Activated naive CD4-positive, alpha-beta T cell treated with anti-CD3 and anti-CD28 coated beads, Interleukin-2, amount 10 ng/mL, durations not matched to agents 7 days and 5 days (primary cell): ENCODE results near the gene ZNF500.
A peak's percentile ranks its signal among the peaks of the same experiment; 100 is the strongest.

ENCODE experiments used
- CTCF ChIA-PET: fragments of 350-600 bp; sonication (Branson Sonifier 250); formaldehyde crosslinking; loops from one replicate; lab custom pipeline; 2021; ENCODE audit warnings: antibody characterized with exemption; lab: Charles Lee
- DNase-seq: peaks from one replicate; pipeline ENCODE4 v3.0.0-alpha.2; 2020
- H3K27ac Mint-ChIP-seq: one replicate; pipeline ENCODE4 v1.8.0; 2021; ENCODE audit warnings: mild to moderate bottlenecking, moderate library complexity, mixed read lengths
- H3K27me3 Mint-ChIP-seq: one replicate; pipeline ENCODE4 v1.8.0; 2021; ENCODE audit warnings: mild to moderate bottlenecking, mixed read lengths
- H3K36me3 Mint-ChIP-seq: one replicate; pipeline ENCODE4 v1.8.0; 2021; ENCODE audit warnings: mixed read lengths
- H3K4me1 Mint-ChIP-seq: one replicate; pipeline ENCODE4 v1.8.0; 2021; ENCODE audit warnings: mixed read lengths
- H3K4me3 Mint-ChIP-seq: one replicate; pipeline ENCODE4 v1.8.0; 2021; ENCODE audit warnings: mild to moderate bottlenecking, moderate library complexity, mixed read lengths
- H3K9me3 Mint-ChIP-seq: one replicate; pipeline ENCODE4 v1.8.0; 2021; ENCODE audit warnings: mixed read lengths

Gene ZNF500

DNA sequence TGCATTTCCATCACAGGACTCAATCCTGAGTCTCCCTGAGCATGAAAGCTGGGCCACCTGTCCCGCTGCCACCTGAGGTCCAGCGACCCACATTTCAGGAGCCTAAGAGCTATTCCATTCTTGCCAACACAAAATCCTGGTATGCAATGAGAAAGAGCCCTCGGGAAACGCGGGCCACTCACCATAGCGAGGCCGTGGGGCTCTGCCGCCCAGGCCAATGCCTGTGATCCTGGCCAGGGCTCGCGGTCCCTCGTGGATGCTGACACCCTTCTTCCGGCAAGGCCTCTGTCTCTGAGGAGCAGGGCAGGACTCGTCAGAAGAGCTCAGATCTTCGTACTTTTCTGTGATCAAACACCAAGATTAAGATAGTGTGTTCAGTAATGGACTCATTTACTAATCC lies 62.0 kb downstream of the ZNF500 start:
- CTCF ChIA-PET: no interaction called here
- H3K9me3 Mint-ChIP-seq: no peaks in the 10 kb centered on the region
- H3K27me3 Mint-ChIP-seq: no peaks in the 10 kb centered on the region
- peaks cover 16% of the 10 kb centered on the region for H3K4me1 Mint-ChIP-seq
- peaks cover 19% of the 10 kb centered on the region for H3K36me3 Mint-ChIP-seq
- H3K27ac Mint-ChIP-seq: no peak overlapping the region
- no peak for DNase-seq
- no peak overlapping the region for H3K4me3 Mint-ChIP-seq

DNA sequence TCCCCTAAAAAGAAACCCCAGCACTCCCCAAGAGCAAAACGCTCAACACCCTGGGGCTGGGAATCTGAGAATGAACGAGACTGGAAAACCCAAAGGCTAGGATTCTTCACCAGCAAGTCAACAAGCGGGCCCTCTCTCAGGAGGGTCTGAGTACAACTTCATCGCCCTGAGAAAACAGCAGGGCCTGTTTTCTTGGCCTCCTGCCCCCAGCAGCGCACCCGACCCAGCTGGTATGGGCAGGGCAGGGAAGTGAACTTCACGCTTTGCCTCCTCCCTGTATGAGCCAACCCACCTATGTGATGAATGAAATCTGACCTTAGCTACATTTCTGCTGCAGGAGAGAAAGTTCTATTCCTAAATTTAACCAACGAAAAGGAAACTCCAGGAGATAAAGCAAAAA lies 62.5 kb downstream of the ZNF500 start:
- H3K36me3 Mint-ChIP-seq: peaks cover 19% of the 10 kb centered on the region
- CTCF ChIA-PET: no interaction called here
- DNase-seq: no peak

DNA sequence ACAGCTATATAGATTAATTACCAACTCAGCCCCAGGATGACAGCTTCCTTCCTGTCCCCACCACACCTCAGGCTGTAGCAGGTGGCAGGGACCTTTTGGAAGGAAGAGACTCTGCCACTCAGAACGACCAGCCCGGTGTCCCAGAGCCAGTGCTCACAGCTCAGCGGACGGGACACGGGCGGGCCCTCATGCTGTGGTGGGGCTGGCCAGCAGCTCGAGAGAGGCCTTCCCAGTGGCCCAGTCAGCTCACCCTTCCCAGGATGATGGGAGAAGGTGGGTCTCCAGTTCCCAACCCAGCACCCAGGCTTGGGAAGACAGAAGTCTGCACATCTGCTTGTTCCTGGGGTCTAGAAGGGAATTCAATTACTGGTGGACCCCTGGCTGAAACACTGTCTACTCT lies 63.1 kb downstream of the ZNF500 start:
- CTCF ChIA-PET: no interaction called here
- no peak for DNase-seq
- Mint-ChIP-seq H3K4me1 (peaks cover 24% of the 10 kb centered on the region), H3K36me3 (peaks cover 21% of the 10 kb centered on the region), H3K9me3 (no peaks in the 10 kb centered on the region), H3K27ac (no peak overlapping the region), H3K4me3 (no peak overlapping the region), H3K27me3 (no peaks in the 10 kb centered on the region)

More for the DNA sequence above, 62.5 kb downstream of the ZNF500 start:
- Mint-ChIP-seq H3K4me3 (no peak overlapping the region), H3K27ac (no peak overlapping the region), H3K27me3 (no peaks in the 10 kb centered on the region), H3K4me1 (peaks cover 20% of the 10 kb centered on the region), H3K9me3 (no peaks in the 10 kb centered on the region)

DNA sequence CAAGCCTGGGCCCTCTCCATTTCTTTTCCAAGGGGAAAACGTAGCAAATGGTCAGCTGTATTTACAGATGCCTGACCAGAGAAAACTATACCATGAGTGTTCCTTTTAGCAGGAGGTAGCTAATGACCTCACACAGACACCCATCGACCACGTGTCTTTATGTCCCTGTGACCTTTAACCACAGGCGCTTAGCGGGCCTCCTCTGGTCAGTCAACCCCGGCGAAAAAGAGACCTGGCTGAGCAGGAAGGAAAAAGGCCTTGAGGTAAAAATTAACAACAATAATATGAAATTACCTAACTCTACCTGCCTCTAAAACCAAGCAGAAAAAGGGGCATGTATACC lies 64.5 kb downstream of the ZNF500 start:
- DNase-seq: no peak
- Mint-ChIP-seq H3K27ac (no peak overlapping the region), H3K9me3 (no peaks in the 10 kb centered on the region), H3K4me3 (no peak overlapping the region), H3K27me3 (no peaks in the 10 kb centered on the region), H3K36me3 (peaks cover 18% of the 10 kb centered on the region), H3K4me1 (peaks cover 24% of the 10 kb centered on the region)
- CTCF ChIA-PET: no interaction called here

DNA sequence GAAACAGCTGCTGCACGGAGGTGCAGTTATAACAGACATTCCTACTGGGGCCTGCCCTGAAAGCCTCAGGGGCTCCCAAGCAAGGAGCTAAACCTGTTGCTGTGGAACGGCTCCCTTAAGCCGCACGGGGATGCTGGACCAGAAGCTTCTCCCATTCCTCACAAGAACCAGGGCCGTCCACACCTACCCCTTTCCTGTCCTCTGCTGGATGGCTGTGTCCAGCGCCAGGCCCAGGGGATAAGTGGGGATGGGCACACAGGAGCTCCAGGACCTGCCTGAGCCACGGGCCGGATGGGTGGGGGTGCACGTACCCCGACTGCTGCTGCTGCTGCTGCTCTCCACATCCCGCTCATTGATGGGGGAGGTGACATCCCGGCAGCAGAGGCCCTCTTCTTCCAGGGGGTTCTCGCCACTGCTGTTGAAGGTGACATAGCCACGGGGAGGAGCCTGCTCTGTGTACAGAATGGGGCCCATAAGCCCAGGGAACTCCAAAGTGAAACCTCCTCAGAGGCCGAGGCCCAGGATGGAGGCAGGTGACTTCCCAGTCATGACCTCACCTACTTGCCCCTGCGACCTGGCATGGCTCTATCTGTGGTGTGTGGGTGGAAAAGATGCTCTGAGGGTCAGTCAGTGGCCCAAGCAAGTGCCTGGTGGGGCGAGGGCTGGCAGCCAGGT lies 65.0 kb downstream of the ZNF500 start:
- CTCF ChIA-PET: interaction anchor here (0.6 kb wide), 1 partner anchor 86 kb away, joined by 3 read pairs; the partner anchor contains the start of gene SEPTIN12
- Mint-ChIP-seq H3K4me1 (peaks cover 24% of the 10 kb centered on the region), H3K27ac (no peak overlapping the region), H3K27me3 (no peaks in the 10 kb centered on the region), H3K9me3 (no peaks in the 10 kb centered on the region), H3K4me3 (no peak overlapping the region), H3K36me3 (peaks cover 18% of the 10 kb centered on the region)
- no peak for DNase-seq

DNA sequence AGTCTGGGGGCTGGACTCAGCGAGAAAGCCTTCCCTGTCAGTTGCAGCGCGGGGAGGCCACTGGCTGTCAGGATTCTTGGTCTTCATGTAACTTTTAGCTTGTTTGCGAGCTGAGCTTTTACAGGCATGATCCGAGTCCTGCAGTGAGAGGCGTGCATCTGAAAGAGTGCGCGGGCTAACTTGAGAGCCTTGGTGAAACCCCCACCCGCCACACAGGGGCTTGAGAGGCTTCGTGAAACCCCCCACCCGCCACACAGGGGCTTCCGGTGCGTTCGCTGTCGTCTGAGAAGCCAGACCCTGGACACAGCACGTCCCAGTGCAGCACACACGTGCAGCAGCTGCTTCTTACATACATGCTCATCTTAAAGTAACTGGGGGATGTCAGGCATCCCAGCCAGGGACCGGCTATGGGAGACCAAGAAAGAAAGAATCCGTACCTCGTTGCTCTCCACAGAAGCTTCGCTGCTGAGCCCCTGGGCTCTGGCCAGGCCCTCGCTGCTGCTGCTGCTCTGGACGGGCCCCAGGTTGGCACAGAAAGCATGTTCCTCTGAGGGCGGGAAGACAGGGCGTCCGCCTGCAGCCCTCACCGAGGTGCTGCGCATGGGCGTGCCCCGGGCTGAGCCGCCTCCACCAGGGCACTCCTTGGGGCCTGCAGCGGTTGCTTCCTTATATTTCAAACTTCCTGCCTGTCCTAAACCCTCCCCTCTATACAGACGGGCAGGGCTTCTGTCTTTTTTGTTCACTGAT lies 65.8 kb downstream of the ZNF500 start:
- CTCF ChIA-PET: interaction anchor here (0.6 kb wide), 1 partner anchor 87 kb away, joined by 3 read pairs; the partner anchor contains the start of gene SEPTIN12
- Mint-ChIP-seq H3K9me3 (no peaks in the 10 kb centered on the region), H3K27me3 (no peaks in the 10 kb centered on the region), H3K4me3 (no peak overlapping the region), H3K36me3 (peaks cover 14% of the 10 kb centered on the region), H3K4me1 (peaks cover 24% of the 10 kb centered on the region), H3K27ac (no peak overlapping the region)
- no peak for DNase-seq

DNA sequence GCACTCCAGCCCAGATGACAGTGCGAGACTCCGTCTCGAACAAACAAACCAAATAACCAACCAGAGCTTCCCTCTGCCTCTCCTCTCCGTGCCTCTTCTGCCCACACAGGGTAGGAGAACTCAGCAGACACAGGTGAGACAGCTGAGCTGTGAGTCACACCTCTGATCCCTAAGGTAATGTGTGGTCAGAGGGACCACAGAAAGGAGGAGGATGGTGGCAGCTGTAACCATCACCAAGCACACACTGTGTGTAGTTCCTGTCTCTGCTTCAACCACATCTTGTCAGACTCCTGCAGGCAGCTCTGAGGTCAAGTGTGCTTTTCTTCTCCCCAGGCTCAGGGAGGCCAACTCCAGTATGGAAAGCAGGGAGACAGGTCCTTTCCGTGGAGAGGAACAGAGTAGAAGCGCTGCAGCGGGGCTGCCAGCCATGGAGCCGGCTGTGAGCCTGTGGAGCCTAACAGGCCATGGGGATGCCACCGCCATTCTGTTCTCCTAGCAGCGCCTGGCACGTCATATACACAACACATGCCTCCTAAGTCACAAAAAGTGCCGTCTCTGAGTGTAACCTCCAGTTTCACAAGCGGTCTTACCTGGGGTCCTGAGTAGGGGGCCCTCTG lies 66.5 kb downstream of the ZNF500 start:
- no peaks in the 10 kb centered on the region for H3K9me3 Mint-ChIP-seq
- CTCF ChIA-PET: no interaction called here
- H3K27ac Mint-ChIP-seq: peak overlapping the region; percentile 64
- peaks cover 15% of the 10 kb centered on the region for H3K36me3 Mint-ChIP-seq
- no peak overlapping the region for H3K4me3 Mint-ChIP-seq
- H3K4me1 Mint-ChIP-seq: peaks cover 25% of the 10 kb centered on the region
- no peaks in the 10 kb centered on the region for H3K27me3 Mint-ChIP-seq
- peak; percentile 58 for DNase-seq

DNA sequence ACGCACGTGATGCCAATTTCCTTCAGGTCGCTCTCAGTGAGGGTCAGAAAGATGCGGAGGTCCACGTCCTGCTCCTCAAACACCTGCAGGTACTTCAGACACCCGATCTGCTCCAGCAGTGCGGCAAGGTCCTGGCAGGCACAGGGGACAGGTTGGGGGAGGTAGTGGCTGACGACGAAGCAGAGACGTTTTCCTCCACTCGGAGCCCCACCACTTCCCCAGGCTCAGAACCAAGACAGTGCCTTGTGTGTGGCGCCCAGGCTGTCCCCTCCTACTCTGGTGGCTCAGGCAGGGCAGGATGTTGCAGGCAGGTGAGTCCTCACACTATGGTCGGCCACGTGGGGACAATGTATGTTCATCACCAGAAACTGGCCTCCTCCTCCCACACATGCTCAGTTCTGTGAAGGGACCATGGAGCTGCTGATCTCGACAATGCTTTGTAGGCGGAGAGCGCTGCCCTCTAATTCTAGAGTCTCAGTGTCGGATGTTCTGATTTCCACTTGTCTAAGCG lies 67.9 kb downstream of the ZNF500 start:
- no peaks in the 10 kb centered on the region for H3K27me3 Mint-ChIP-seq
- H3K9me3 Mint-ChIP-seq: no peaks in the 10 kb centered on the region
- peaks cover 17% of the 10 kb centered on the region for H3K36me3 Mint-ChIP-seq
- no peak for DNase-seq
- H3K4me3 Mint-ChIP-seq: no peak overlapping the region
- CTCF ChIA-PET: no interaction called here
- H3K27ac Mint-ChIP-seq: no peak overlapping the region
- H3K4me1 Mint-ChIP-seq: peaks cover 30% of the 10 kb centered on the region

DNA sequence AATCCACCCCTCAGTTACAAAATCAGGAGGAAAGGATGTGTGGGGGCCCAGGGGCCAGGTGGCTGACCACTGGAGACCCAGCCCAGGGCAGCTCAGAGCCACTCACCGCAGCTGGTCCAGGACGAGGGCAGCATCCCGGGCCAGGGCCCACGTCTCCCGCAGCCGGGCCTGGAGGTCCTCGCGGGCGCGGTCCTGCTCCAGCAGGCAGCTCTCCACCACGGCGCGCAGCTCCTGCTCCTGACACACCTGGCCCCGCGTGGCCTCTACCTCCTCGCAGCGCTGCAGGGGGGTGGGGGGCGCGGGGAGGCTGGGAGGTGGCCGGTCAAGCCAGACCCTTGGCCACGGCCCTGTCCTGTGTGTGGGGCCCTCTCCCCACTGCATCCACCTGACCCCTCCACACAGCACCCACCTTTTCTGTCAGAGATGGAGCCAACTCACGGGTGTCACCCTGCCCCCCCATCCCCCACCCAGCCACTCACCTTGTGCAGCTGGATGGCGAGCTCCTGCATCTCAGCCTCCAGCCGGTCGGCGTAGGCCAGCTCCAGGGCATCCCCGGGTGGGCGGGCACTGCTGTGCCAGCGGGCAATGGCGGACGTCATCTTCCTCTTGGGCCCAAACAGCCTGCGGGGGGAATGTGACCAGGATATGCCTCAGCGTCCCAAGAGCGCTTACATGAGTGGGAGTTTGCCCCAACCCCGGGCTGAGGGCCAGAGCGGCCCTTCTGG lies 68.5 kb downstream of the ZNF500 start:
- Mint-ChIP-seq H3K4me3 (no peak overlapping the region), H3K27ac (no peak overlapping the region), H3K27me3 (no peaks in the 10 kb centered on the region), H3K4me1 (peaks cover 26% of the 10 kb centered on the region), H3K36me3 (peaks cover 17% of the 10 kb centered on the region), H3K9me3 (no peaks in the 10 kb centered on the region)
- no peak for DNase-seq
- CTCF ChIA-PET: no interaction called here
